ENCODE measurements around the gene CGB8.

DNA sequence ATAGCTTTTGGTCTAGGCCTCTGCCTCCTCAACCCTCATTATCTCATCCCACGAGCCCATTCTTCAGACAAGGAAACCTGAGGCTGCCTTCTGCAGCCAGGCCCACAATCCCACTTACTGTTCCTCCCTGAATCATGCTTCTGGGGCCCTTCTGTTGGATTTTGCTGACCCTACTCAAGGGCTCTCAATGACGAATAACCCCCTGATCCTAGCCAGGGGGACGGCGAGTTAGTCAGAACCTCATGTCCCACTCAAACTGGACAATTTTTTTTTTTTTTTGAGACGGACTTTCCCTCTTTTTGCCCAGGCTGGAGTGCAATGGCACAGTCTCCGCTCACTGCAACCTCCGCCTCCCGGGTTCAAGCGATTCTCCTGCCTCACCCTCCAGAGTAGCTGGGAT, 26.8 kb downstream of the CGB8 start:
- TF ChIP-seq, protein P1, sequence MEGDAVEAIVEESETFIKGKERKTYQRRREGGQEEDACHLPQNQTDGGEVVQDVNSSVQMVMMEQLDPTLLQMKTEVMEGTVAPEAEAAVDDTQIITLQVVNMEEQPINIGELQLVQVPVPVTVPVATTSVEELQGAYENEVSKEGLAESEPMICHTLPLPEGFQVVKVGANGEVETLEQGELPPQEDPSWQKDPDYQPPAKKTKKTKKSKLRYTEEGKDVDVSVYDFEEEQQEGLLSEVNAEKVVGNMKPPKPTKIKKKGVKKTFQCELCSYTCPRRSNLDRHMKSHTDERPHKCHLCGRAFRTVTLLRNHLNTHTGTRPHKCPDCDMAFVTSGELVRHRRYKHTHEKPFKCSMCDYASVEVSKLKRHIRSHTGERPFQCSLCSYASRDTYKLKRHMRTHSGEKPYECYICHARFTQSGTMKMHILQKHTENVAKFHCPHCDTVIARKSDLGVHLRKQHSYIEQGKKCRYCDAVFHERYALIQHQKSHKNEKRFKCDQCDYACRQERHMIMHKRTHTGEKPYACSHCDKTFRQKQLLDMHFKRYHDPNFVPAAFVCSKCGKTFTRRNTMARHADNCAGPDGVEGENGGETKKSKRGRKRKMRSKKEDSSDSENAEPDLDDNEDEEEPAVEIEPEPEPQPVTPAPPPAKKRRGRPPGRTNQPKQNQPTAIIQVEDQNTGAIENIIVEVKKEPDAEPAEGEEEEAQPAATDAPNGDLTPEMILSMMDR (IDR thresholded peaks at IDR 0.05; ENCODE audit: low read depth, low read length): no peak
- TF ChIP-seq, protein P2, sequence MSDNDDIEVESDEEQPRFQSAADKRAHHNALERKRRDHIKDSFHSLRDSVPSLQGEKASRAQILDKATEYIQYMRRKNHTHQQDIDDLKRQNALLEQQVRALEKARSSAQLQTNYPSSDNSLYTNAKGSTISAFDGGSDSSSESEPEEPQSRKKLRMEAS (IDR thresholded peaks at IDR 0.05; ENCODE audit: low read depth, low read length): no peak
- TF ChIP-seq POLR2A (IDR thresholded peaks at IDR 0.05; ENCODE audit: extremely low read depth, insufficient read length): no peak
- TF ChIP-seq MYC (IDR thresholded peaks at IDR 0.05; ENCODE audit: low read depth, low read length): no peak
